ENCODE measurements around the gene NRIP1. TPM values are rescaled to one million over a fixed set of nuclear protein-coding genes. Genes with fewer than 3 reads are reported as not detected.

NRIP1 gene
- total and polyA plus RNA-seq, 2 of the 8 experiments (the other 6 are each of a cell fraction or from before 2014, with no cell fraction given), result 1.5 to 9.3 TPM

- H3K23ac ChIP-seq (ENCODE audit: insufficient read length), result no peak overlapping the region
- no peak overlapping the region for H2BK20ac ChIP-seq (ENCODE audit: low read length)
- FAIRE-seq, result no peak
- H3K56ac ChIP-seq (replicated peaks; ENCODE audit: insufficient read length, low read depth, low read length), result no peak overlapping the region
- H2AFZ ChIP-seq (ENCODE audit: low read length), result no peak overlapping the region
- no peak overlapping the region for H4K5ac ChIP-seq (ENCODE audit: insufficient read length, low read depth, low read length)
- no peak overlapping the region for H3K27ac ChIP-seq (ENCODE audit: low read depth, low read length)
- H3K4me2 ChIP-seq (ENCODE audit: insufficient read depth in 1 of 2, low read depth in 2 of 2, low read length in 2 of 2), result no peak overlapping the region
- H3K23me2 ChIP-seq (ENCODE audit: low read depth, low read length), result no peaks in the 10 kb centered on the region
- 80% methylated on average over 4 of the region's 4 CpGs; no CpG with 5 or more reads in 1 of the 2 experiments for WGBS, 2 experiments (ENCODE audit: extremely low coverage in 1 of 2, insufficient coverage in 1 of 2, insufficient read length in 1 of 2, insufficient replicate concordance in 2 of 2, low coverage in 1 of 2, low lambda C conversion rate in 2 of 2, missing lambda C conversion rate in 1 of 2)
- no peaks in the 10 kb centered on the region for H3K27me3 ChIP-seq (replicated peaks in 1 of 4; ENCODE audit: control insufficient read depth in 3 of 4, extremely low read depth in 1 of 4, insufficient read depth in 3 of 4, low read length in 3 of 4)
- ChIA-PET POLR2A (ENCODE audit: partially characterized antibody) (no interaction called here), CTCF (ENCODE audit: partially characterized antibody) (no interaction called here)
- H3K4me3 ChIP-seq (ENCODE audit: extremely low read depth in 1 of 4, insufficient read depth in 2 of 4, low read depth in 3 of 4, low read length in 4 of 4), result no peak overlapping the region
- no peak overlapping the region for H2BK5ac ChIP-seq (ENCODE audit: low read depth, low read length)
- no peak for TF ChIP-seq SP2 (IDR thresholded peaks at IDR 0.05; ENCODE audit: low read length)
- peaks cover 3 to 23% (median 11%) of the 10 kb centered on the region in 4 experiments; a peak in 6 of 7 replicates for H3K4me1 ChIP-seq (replicated peaks in 1 of 4; ENCODE audit: control insufficient read depth in 3 of 4, insufficient read depth in 4 of 4, low read length in 3 of 4)
- H2BK120ac ChIP-seq (replicated peaks; ENCODE audit: low read depth, low read length), result no peak overlapping the region
- H3K79me2 ChIP-seq (ENCODE audit: control insufficient read depth in 1 of 2, insufficient read depth in 2 of 2, low read length in 2 of 2), result peaks cover 0 to 87% of the 10 kb centered on the region in 2 experiments; a peak in 2 of 4 replicates
- DNase-seq (ENCODE audit: low read depth in 1 of 2, low spot score in 2 of 2), result no peak
- no peak overlapping the region for H3K4ac ChIP-seq (replicated peaks; ENCODE audit: insufficient read length, low read depth, low read length)
- H3K9me3 ChIP-seq (ENCODE audit: insufficient read depth in 2 of 2, low read depth in 1 of 2, low read length in 1 of 2), result no peaks in the 10 kb centered on the region
- H4K8ac ChIP-seq (ENCODE audit: extremely low read depth, insufficient read depth, low read length), result no peak overlapping the region
- H3K18ac ChIP-seq (ENCODE audit: extremely low read depth, low read length), result no peak overlapping the region
- H3K79me1 ChIP-seq (ENCODE audit: low read depth, low read length), result no peaks in the 10 kb centered on the region
- no peak overlapping the region for H2BK12ac ChIP-seq (ENCODE audit: low read depth, low read length)
- H3K14ac ChIP-seq (ENCODE audit: insufficient read length), result no peak overlapping the region
- H2BK15ac ChIP-seq (ENCODE audit: low read length), result no peak overlapping the region
- H4K20me1 ChIP-seq (replicated peaks in 1 of 2; ENCODE audit: control insufficient read depth in 1 of 2, insufficient read depth in 2 of 2, low read length in 2 of 2), result peaks cover 0 to 2% of the 10 kb centered on the region in 2 experiments
- no peak overlapping the region for H3K9ac ChIP-seq (replicated peaks in 1 of 4; ENCODE audit: extremely low read depth in 1 of 4, low read depth in 3 of 4, low read length in 3 of 4)
- no peak overlapping the region for H4K91ac ChIP-seq (replicated peaks; ENCODE audit: insufficient read length, low read length)
- no peaks in the 10 kb centered on the region for H3K36me3 ChIP-seq (ENCODE audit: control insufficient read depth in 2 of 4, insufficient read depth in 4 of 4, low read length in 3 of 4)
- H2AK5ac ChIP-seq (ENCODE audit: low read depth, low read length), result no peak overlapping the region
Observed at GRCh38 chr21:15052459-15052763, 12.4 kb downstream of the NRIP1 start.
